ENCODE measurements around the gene KLF4.

Gene KLF4

GRCh38 chr9:107523539-107523938 lies 34.0 kb upstream of the KLF4 start:
- DNase-seq, result no peak
- Histone ChIP-seq H3K9me3 (no peaks in the 10 kb centered on the region), H3K27me3 (no peaks in the 10 kb centered on the region), H3K4me1 (no peaks in the 10 kb centered on the region), H3K36me3 (no peaks in the 10 kb centered on the region), H3K27ac (no peak overlapping the region), H3K4me3 (no peak overlapping the region)
- intact Hi-C loops (cut with DNase I; ENCODE audit: low total_unique reads), result no loop called here
- no peak for TF ChIP-seq CTCF (IDR thresholded peaks at IDR 0.05)

- no peaks in the 10 kb centered on the region for H3K9me3 ChIP-seq
- DNase-seq, result no peak
Observed at GRCh38 chr9:107520186-107520585, 30.6 kb upstream of the KLF4 start.

GRCh38 chr9:107518037-107518807 lies 28.7 kb upstream of the KLF4 start:
- H3K36me3 ChIP-seq, result no peaks in the 10 kb centered on the region
- H3K9me3 ChIP-seq, result no peaks in the 10 kb centered on the region
- no peak for DNase-seq
- H3K4me1 ChIP-seq, result no peaks in the 10 kb centered on the region
- no peak overlapping the region for H3K27ac ChIP-seq
- intact Hi-C loops (cut with DNase I; ENCODE audit: low total_unique reads), result no loop called here
- no peak overlapping the region for H3K4me3 ChIP-seq
- H3K27me3 ChIP-seq, result no peaks in the 10 kb centered on the region
- TF ChIP-seq CTCF (IDR thresholded peaks at IDR 0.05), result no peak

More at GRCh38 chr9:107520186-107520585, 30.6 kb upstream of the KLF4 start:
- H3K36me3 ChIP-seq, result no peaks in the 10 kb centered on the region
- no peak for TF ChIP-seq CTCF (IDR thresholded peaks at IDR 0.05)
- H3K4me3 ChIP-seq, result no peak overlapping the region
- H3K27me3 ChIP-seq, result no peaks in the 10 kb centered on the region
- no peak overlapping the region for H3K27ac ChIP-seq
- H3K4me1 ChIP-seq, result no peaks in the 10 kb centered on the region
- intact Hi-C loops (cut with DNase I; ENCODE audit: low total_unique reads), result no loop called here

GRCh38 chr9:107513464-107514100 lies 24.0 kb upstream of the KLF4 start:
- intact Hi-C loops (cut with DNase I; ENCODE audit: low total_unique reads), result no loop called here
- H3K4me1 ChIP-seq, result no peaks in the 10 kb centered on the region
- no peaks in the 10 kb centered on the region for H3K27me3 ChIP-seq
- no peaks in the 10 kb centered on the region for H3K9me3 ChIP-seq
- H3K27ac ChIP-seq, result no peak overlapping the region
- H3K4me3 ChIP-seq, result no peak overlapping the region
- no peak for DNase-seq
- H3K36me3 ChIP-seq, result no peaks in the 10 kb centered on the region
- TF ChIP-seq CTCF (IDR thresholded peaks at IDR 0.05), result no peak

- H3K27ac ChIP-seq, result peak overlapping the region; percentile 65 to 72
- no peaks in the 10 kb centered on the region for H3K36me3 ChIP-seq
- peak; percentile 63 to 77 for DNase-seq
- no peak overlapping the region for H3K4me3 ChIP-seq
- no peaks in the 10 kb centered on the region for H3K9me3 ChIP-seq
- intact Hi-C loops (cut with DNase I; ENCODE audit: low total_unique reads), result no loop called here
- H3K27me3 ChIP-seq, result no peaks in the 10 kb centered on the region
- no peak for TF ChIP-seq CTCF (IDR thresholded peaks at IDR 0.05)
- peaks cover 0 to 19% (median 15%) of the 10 kb centered on the region in 4 donors for H3K4me1 ChIP-seq
Observed at GRCh38 chr9:107504585-107505455, 15.3 kb upstream of the KLF4 start.

Measured in tibial artery (tissue), 4 donors.